ENCODE measurements around the gene TACC3. TPM values are rescaled to one million over a fixed set of nuclear protein-coding genes. Genes with fewer than 3 reads are reported as not detected.

Gene TACC3
- total RNA-seq, 4 donors from 2014 or later, result 4.8 to 10.3 (median 5.1) TPM

- no peaks in the 10 kb centered on the region for H3K27me3 ChIP-seq
- intact Hi-C loops (cut with DNase I), result no loop called here
- H3K27ac ChIP-seq, result no peak overlapping the region
- peaks cover 0 to 5% of the 10 kb centered on the region in 2 donors for H3K4me1 ChIP-seq
- no peak for DNase-seq
- no peaks in the 10 kb centered on the region for H3K36me3 ChIP-seq
- no peak for TF ChIP-seq POLR2A (IDR thresholded peaks at IDR 0.05)
- no peak for TF ChIP-seq CTCF (IDR thresholded peaks at IDR 0.05)
- H3K4me3 ChIP-seq (replicated peaks in 1 of 3), result no peak overlapping the region
- H3K9me3 ChIP-seq, result no peaks in the 10 kb centered on the region
- WGBS, 2 donors, result 89 to 100% methylated on average over 2 to 6 of the region's 6 CpGs
These were observed 22.7 kb downstream of the TACC3 start for GRCh38 chr4:1743975-1744374.

GRCh38 chr4:1744552-1744951 is 23.2 kb downstream of the TACC3 start:
- peaks cover 0 to 5% of the 10 kb centered on the region in 2 donors for H3K4me1 ChIP-seq
- H3K9me3 ChIP-seq, result no peaks in the 10 kb centered on the region
- intact Hi-C loops (cut with DNase I), result no loop called here
- H3K36me3 ChIP-seq, result no peaks in the 10 kb centered on the region
- no peaks in the 10 kb centered on the region for H3K27me3 ChIP-seq
- H3K27ac ChIP-seq, result no peak overlapping the region
- TF ChIP-seq CTCF (IDR thresholded peaks at IDR 0.05) (no peak), POLR2A (IDR thresholded peaks at IDR 0.05) (no peak)
- no peak for DNase-seq
- WGBS, 2 donors, result 89 to 92% methylated on average over 14 of the region's 14 CpGs
- H3K4me3 ChIP-seq (replicated peaks in 1 of 3), result no peak overlapping the region

GRCh38 chr4:1745165-1745564 is 23.8 kb downstream of the TACC3 start:
- TF ChIP-seq POLR2A (IDR thresholded peaks at IDR 0.05) (no peak), CTCF (IDR thresholded peaks at IDR 0.05) (no peak)
- H3K9me3 ChIP-seq, result no peaks in the 10 kb centered on the region
- WGBS, 2 donors, result 88 to 94% methylated on average over 13 of the region's 13 CpGs
- H3K4me3 ChIP-seq (replicated peaks in 1 of 3), result no peak overlapping the region
- peaks cover 0 to 5% of the 10 kb centered on the region in 2 donors for H3K4me1 ChIP-seq
- H3K36me3 ChIP-seq, result no peaks in the 10 kb centered on the region
- intact Hi-C loops (cut with DNase I), result loop anchor here (5.0 kb wide), 2 partner anchors 62 to 442 kb away; no protein-coding TSS in a partner anchor
- H3K27me3 ChIP-seq, result no peaks in the 10 kb centered on the region
- no peak for DNase-seq
- H3K27ac ChIP-seq, result no peak overlapping the region

GRCh38 chr4:1745697-1746096 is 24.4 kb downstream of the TACC3 start:
- Histone ChIP-seq H3K36me3 (no peaks in the 10 kb centered on the region), H3K9me3 (no peaks in the 10 kb centered on the region), H3K4me3 (replicated peaks in 1 of 3) (no peak overlapping the region), H3K27ac (no peak overlapping the region), H3K4me1 (peaks cover 0 to 5% of the 10 kb centered on the region in 2 donors), H3K27me3 (no peaks in the 10 kb centered on the region)
- WGBS, 2 donors, result 83% methylated on average over 11 to 12 of the region's 12 CpGs
- TF ChIP-seq POLR2A (IDR thresholded peaks at IDR 0.05), result no peak
- no peak for TF ChIP-seq CTCF (IDR thresholded peaks at IDR 0.05)
- intact Hi-C loops (cut with DNase I), result loop anchor here (5.0 kb wide), 2 partner anchors 62 to 442 kb away; no protein-coding TSS in a partner anchor
- DNase-seq, result no peak

- intact Hi-C loops (cut with DNase I), result loop anchor here (5.0 kb wide), 2 partner anchors 61 to 441 kb away; no protein-coding TSS in a partner anchor
- DNase-seq, result peak; percentile 68 to 75
- TF ChIP-seq POLR2A (IDR thresholded peaks at IDR 0.05) (no peak), CTCF (IDR thresholded peaks at IDR 0.05) (peak; percentile 59 to 84 (median 70))
- no peak overlapping the region for H3K27ac ChIP-seq
- no CpG with 5 or more reads among the region's 17 CpGs for WGBS, 2 donors
- no peaks in the 10 kb centered on the region for H3K9me3 ChIP-seq
- peaks cover 0 to 5% of the 10 kb centered on the region in 2 donors for H3K4me1 ChIP-seq
- no peaks in the 10 kb centered on the region for H3K36me3 ChIP-seq
- no peak overlapping the region for H3K4me3 ChIP-seq (replicated peaks in 1 of 3)
- H3K27me3 ChIP-seq, result no peaks in the 10 kb centered on the region
These were observed 25.0 kb downstream of the TACC3 start for GRCh38 chr4:1746265-1746691.
